Anterior cingulate cortex (tissue), 58 donors: ENCODE results near the gene HCAR3.
"Not testable (repeated sequence)": the region's sequence is repeated elsewhere in the genome, so short reads cannot be mapped to it uniquely, and the experiment has no call there.

ENCODE experiments used
- DNase-seq, 58 donors: peaks; one replicate each; lab custom pipeline; 2025; lab: John Stamatoyannopoulos, UW

Gene HCAR3

DNA sequence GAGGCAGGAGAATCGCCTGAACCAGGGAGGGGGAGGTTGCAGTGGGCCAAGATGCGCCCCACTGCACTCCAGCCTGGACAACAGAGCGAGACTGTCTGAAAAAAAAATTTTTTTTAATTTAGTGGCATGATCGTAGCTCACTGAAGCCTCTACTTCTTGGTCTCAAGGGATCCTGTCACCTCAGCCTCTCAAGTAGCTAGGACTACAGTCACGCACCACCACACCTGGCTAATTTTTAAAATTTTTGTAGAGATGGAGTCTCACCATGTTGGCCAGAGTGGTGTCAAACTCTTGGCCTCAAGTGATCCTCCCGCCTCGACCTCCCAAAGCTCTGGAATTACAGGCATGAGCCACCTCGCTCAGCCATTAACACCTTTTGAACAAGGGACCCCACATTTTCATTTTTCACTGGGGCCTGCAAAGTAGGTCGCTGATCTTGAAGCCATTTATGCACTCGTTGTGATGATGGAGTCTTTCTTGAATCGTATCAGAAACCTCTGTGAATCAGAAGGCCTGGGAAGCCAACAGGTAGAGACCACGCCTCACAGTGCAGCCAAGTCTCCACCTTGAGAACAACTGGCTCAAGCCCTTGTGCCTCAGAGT, 8.1 kb upstream of the HCAR3 start:
- no peak for DNase-seq

DNA sequence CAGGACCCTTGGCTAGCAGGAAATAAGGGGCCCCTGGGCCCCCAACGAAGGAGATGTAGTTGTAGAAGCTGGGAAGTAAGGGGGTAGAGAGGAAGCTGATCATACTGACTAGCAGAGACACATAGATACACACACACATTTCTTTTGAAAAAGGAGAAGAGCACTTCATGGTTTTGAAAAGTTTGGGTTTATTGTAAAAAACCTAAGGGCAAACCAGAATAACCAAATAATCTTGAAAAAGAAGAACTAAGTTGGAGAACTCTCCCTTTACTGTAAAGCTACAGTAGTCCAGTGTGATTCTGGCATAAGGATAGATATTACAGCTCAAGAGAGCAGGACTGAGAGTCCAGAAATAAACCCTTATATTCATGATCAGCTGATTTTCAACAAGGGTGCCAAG, 5.8 kb upstream of the HCAR3 start:
- no peak for DNase-seq

DNA sequence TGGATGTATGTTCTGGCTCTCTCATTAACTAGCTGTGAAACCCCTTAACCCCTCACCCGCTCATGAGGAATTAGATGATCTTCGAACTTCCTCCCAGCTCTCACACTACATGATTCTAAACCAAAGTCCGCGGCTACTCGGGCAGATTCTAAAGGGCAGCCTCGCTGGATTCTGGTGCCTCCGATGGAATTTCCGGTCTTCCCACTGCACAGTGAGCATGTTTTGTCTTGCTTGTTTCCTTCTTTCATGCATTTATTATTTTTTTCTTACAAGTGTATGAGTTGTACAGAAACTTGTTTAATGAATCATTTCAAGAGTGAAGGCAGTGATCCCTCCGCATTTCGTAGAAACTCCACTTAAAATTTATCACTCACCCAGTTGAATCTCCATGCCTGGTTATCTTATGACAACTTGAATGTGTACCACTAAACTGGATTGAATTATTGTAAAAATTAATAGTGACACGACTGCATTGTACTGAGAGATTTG, 4.5 kb upstream of the HCAR3 start:
- DNase-seq: no peak

DNA sequence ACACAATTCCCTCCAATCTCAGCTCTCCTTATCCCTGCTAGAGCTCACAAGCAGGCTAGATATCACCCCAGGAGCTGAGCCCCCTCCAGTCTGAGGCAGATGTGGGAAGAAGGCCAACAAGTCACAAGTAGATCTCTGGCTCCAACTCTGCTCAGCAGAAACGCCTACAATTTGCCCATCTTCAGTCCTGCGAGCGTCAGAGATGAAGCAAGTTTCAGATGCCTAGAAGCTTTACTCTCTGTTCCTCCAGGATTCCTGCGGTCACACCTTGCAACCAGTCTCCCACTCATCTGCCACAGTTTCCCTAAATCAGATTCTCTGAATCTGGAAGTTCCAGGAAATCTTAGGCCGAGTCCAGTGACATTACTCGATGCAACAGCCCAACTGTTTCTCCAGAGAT, 1.4 kb downstream of the HCAR3 start:
- DNase-seq: not testable (repeated sequence)

DNA sequence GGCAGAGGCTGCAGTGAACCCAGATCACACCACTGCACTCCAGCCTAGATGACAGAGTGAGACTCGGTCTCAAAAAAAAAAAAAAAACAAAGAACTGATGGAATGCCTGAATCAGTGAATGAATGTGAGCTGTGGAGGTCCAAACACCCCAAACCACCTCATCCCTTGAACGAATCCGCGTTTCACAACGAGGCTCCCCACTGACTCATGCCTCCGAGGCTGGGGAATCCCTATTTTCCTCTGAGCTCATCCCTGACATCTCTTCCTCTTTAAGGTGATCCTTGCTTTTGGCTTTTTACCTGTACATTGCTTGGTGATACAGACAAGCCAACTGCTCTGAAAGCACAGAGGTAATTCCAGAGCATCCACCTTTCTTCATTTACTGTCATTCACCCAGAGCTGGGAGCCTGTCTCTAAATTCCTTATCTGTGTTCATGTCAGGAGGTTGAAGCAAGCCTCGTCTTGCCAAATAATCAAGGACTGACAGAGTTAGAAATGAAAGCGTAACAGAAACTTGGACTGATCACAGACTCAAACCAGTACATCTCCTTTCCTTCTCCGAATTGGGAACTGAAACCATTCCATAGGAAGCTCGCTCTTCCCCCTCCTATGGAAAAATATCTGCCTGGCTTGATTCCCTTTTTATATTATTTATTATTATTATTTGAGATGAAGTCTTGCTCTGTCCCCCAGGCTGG, 3.0 kb downstream of the HCAR3 start:
- not testable (repeated sequence) for DNase-seq

DNA sequence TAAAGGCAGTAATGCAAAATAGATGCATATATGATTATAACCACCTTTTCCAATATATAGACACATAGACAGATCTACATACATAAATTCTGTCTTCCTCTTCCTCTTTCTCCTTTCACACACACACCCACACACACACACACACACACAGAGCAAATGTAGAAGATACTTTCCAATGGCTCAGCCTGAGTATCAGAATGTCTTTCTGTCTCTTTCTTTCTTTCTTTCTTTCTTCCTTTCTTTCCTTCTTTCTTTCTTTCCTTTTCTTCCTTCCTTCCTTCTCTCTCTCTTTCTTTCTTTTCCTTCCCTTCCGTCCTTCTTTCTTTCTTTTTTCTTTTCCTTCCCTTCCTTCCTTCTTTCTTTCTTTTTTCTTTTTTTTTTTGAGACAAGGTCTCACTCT, 5.3 kb downstream of the HCAR3 start:
- not testable (repeated sequence) for DNase-seq

DNA sequence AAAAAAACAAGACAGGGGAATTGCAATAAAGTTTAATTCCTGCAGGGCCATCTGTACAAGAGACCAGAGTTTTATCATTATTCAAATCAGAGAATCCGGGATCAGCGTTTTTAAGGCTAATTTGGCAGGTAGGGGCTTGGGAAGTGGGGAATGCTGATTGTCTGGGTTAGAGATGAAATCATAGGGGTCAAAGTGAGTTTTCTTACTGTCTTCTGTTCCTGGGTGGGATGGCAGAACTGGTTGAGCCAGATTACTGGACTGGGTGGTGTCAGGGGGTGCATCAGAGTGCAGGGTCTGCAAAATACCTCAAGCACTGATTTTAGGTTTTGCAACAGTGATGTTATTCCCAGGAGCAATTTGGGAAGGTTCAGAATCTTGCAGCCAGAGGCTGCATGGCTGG, 6.3 kb downstream of the HCAR3 start:
- not testable (repeated sequence) for DNase-seq

DNA sequence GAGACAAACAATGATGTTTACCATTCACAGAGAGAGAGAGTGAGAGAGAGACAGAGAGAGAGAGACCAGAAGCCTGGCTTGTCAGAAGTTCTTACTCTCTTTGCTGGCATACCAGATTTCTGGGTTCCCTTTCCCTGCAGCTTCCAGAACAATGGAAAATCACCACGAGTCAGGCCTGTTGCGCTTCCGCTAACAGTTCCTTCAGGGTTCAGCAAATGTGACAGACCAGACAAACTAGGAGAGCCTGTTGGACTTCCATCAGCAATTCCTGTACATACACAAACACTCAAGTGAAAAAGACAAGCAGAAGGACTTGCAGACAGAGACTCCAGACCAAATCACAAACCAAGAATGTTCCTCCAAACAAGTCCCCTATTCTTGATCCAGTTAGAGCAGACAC, 7.3 kb downstream of the HCAR3 start:
- DNase-seq: not testable (repeated sequence)

DNA sequence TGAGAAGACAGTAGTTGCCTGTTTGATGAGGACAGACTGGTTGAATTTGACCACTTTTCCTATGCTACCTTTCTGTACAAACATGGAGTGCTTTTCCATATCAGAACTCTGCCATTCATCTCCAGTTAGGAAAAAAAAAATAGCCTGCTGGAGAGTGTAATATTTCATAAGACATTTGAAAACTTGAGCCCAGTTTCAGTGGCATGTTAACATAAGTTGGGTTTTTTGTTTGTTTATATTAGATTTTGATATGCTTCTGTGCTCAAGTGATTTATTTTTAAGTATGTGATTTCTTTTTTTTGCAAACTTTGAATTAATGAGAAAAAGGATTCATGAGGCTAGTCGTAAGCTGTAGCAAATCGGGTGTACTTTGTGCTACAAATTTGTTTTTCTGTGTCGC, 12.8 kb downstream of the HCAR3 start:
- not testable (repeated sequence) for DNase-seq

DNA sequence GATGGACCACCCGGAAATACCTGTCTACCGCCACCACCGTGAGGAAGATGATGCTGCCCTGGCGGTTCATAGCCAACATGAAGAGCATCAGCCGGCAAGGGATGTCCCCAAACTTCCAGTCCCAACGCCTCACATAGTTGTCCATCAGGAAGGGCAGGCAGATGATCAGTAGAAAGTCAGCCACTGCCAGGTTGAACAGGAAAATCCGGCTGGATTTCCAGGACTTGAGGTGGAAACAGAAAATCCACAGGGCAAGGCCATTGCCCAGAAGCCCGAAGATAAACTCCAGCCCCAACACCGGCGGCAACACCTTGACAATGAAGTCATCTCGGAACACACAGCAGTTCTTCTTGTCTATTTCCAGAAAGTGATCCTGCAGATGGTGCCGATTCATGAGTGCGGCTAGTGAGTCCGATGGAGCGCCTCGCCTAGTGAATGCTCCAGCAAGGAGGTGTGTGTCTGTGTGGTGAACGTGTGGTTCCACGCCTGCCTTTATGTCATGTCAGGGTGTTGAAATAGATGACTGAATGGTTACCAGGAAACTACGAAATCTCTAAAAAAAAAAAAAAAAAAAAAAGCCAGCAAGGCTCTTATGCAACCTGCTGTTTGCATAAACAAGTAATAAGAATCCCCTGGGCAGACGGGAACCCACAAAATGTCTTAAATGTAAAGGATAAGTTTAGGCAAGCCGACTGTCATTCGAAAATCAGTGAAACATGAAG, 13.6 kb downstream of the HCAR3 start, which contains the start of gene HCAR2:
Gene HCAR2, minus strand, starts transcription at position 468 of the 722 bp plus-strand sequence. Its CDS starts 74 bp downstream, at position 394.
- DNase-seq: peak in 6 of 58 donors; percentile 0 to 22 (median 2)

DNA sequence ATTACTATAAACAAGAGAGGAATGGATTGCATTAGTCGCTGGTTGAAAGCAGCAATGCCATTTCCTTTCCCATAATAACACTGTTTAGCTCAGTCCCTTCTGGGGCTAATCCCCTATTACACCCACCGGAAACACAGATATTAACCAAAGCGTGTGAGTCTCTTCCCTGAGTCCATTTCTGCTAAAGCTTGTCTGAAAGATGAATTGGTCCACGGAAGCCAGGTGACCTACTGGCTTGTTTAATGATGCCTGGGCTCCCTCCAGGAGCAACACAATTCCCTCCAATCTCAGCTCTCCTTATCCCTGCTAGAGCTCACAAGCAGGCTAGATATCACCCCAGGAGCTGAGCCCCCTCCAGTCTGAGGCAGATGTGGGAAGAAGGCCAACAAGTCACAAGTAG, 15.1 kb downstream of the HCAR3 start:
- not testable (repeated sequence) for DNase-seq

DNA sequence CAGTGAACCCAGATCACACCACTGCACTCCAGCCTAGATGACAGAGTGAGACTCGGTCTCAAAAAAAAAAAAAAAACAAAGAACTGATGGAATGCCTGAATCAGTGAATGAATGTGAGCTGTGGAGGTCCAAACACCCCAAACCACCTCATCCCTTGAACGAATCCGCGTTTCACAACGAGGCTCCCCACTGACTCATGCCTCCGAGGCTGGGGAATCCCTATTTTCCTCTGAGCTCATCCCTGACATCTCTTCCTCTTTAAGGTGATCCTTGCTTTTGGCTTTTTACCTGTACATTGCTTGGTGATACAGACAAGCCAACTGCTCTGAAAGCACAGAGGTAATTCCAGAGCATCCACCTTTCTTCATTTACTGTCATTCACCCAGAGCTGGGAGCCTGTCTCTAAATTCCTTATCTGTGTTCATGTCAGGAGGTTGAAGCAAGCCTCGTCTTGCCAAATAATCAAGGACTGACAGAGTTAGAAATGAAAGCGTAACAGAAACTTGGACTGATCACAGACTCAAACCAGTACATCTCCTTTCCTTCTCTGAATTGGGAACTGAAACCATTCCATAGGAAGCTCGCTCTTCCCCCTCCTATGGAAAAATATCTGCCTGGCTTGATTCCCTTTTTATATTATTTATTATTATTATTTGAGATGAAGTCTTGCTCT, 16.4 kb downstream of the HCAR3 start:
- DNase-seq: not testable (repeated sequence)

DNA sequence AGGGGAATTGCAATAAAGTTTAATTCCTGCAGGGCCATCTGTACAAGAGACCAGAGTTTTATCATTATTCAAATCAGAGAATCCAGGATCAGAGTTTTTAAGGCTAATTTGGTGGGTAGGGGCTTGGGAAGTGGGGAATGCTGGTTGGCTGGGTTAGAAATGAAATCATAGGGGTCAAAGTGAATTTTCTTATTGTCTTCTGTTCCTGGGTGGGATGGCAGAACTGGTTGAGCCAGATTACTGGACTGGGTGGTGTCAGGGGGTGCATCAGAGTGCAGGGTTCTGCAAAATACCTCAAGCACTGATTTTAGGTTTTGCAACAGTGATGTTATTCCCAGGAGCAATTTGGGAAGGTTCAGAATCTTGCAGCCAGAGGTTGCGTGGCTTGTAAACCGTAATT, 19.7 kb downstream of the HCAR3 start:
- not testable (repeated sequence) for DNase-seq

DNA sequence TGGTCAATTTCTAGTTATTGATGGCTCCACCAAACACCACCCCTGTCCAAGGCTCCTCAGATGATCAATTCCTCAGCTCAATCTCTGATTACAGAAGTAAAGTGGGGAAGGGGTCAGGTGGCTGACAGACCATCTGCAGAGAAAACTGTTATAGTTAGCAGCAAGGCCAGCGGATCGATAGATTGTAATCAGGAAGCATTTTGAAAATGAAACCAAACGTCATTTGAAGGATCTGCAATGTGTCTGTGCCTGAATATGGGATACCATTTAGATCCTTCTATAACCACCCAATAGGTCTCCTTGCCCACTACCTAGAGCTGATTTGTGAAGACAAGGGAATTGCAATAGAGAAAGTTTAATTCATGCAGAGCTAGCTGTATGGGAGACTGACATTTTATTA, 25.0 kb downstream of the HCAR3 start:
- no peak for DNase-seq

DNA sequence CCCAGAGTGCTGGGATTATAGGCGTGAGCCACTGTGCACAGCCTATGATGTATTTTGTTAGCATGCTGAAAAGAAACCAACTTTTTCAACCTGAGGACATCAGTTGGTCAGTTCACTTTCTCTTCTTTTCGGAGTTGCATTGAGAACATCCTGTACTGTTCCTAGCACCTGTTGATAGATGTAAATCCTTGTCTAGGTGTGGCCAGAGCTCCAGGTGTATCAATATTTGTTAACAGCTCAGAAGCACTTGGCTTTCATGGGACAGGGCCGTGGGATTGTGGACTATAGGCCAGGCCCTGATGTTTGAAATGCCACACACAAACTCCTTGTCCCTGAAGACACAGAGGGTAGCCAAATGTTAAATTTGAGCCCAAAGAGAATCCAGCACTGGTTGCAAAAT, 28.3 kb downstream of the HCAR3 start:
- DNase-seq: no peak

DNA sequence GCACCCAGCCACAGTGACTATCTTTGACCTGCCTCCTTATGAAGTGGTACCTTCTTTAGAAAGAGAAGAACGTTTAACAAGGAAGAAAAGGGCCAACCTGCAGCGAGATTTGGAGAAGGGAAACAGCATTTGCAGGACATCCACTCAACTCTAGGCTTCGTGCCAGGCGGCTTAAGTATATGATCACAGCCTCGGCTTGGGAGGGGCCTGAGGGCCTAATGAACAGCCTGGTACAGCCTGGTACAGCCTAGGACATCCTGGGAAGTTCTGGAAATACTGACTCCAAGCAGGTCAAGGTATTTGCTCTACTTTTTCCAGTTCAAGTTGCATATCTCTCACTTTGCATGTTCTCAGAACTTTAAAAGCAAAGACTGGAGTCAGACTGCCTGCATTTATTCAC, 29.5 kb downstream of the HCAR3 start:
- DNase-seq: no peak

DNA sequence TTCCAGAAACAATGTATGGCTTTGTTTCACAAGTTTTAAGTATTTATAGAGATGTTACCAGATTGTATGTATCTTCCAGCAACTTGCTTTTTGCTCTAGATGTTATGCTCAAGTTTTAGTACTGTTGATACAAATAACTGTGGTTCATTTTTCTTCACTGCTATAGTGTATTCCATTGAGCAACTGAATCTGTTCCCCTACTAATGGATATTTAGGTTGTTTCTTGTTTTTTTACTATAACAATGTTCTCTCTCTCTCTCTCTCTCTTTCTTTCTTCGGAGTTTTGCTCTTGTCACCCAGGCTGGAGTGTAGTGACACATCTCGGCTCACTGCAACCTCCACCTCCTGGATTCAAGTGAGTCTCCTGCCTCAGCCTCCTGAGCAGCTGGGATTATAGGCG, 30.1 kb downstream of the HCAR3 start:
- DNase-seq: no peak

DNA sequence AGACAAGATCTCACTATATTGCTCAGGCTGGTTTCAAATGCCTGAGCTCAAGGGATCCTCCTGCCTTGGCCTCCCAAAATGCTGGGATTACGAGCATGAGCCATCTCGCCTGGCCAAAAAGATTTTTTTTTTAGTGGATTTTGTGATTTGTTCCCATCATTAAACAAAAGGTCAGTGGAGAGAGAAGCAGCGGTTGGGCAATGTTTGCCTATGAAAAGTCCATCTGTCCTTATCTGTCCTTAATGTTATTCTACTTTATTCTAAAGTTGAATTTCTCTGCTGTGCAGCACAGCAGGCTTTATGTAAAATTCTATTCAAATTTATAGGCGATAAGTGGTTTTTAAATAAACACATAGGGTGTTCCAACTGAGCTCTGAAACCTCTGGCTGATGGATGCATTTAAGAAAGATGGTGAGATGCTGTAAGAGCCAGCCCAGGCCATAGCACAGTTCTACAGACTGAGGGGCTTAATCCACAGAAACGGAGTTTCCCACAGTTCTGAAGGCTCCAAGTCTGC, 32.3 kb downstream of the HCAR3 start:
- DNase-seq: no peak

DNA sequence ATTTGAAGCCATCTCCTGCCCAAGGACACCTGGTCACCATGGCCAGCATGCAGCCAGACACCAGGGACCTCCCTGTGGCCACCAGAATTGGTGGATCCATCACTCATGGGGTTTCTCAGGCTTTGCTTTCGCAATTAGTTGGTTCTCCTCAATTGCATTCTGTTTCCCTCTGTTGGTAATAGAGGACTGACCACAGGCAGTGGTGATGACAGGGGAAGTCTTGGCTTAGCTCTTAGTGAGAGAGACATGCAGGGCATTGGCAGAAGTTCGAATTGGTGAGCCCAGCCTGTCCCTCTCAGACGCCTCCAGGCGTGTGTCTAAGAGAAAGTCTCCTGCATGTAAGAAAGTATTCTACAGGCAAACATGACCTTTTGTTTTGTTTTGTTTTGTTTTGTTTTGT, 34.8 kb downstream of the HCAR3 start:
- DNase-seq: peak in 3 of 58 donors; percentile 1 to 26 (median 6)

DNA sequence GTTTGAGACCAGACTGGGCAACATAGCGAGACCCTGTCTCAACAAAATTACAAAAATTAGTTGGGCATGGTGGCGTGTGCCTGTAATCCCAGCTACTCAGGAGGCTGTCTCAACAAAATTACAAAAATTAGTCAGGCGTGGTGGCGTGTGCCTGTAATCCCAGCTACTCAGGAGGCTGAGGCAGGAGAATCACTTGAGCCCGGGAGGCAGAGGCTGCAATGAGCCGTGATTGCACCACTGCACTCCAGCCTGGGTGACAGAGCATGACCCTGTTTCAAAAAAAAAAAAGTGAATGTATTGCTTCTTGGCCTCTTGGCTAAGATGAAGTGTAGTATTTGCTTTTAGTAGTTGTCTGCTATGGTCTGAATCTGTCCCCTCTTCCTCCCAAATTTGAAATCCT, 35.6 kb downstream of the HCAR3 start:
- not testable (repeated sequence) for DNase-seq

DNA sequence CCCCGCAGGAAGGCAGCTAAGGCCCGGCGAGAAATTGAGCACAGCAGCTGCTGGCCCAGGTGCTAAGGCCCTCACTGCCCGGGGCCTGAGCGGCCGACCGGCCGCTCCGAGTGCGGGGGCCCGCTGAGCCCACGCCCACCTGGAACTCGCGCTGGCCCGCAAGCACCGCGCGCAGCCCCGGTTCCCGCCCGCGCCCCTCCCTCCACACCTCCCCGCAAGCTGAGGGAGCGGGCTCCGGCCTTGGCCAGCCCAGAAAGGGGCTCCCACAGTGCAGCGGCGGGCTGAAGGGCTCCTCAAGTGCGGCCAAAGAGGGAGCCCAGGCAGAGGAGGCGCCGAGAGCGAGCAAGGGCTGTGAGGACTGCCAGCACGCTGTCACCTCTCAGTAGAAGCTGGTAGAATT, 39.8 kb downstream of the HCAR3 start:
- not testable (repeated sequence) for DNase-seq
